Measurements from ENCODE around the gene KLHL1.
"Not testable (repeated sequence)": the region's sequence is repeated elsewhere in the genome, so short reads cannot be mapped to it uniquely, and the experiment has no call there.

The KLHL1 gene, protein sequence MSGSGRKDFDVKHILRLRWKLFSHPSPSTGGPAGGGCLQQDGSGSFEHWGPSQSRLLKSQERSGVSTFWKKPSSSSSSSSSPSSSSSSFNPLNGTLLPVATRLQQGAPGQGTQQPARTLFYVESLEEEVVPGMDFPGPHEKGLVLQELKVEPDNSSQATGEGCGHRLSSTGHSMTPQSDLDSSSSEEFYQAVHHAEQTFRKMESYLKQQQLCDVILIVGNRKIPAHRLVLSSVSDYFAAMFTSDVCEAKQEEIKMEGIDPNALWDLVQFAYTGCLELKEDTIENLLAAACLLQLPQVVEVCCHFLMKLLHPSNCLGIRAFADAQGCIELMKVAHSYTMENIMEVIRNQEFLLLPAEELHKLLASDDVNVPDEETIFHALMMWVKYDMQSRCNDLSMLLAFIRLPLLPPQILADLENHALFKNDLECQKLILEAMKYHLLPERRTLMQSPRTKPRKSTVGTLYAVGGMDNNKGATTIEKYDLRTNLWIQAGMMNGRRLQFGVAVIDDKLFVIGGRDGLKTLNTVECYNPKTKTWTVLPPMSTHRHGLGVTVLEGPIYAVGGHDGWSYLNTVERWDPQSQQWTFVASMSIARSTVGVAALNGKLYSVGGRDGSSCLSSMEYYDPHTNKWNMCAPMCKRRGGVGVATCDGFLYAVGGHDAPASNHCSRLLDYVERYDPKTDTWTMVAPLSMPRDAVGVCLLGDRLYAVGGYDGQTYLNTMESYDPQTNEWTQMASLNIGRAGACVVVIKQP

GRCh38 chr13:70108356-70109105 lies at the start of gene KLHL1:
KLHL1 (minus strand) TSS chr13:70108452; CDS start chr13:70107699, 753 bp downstream.
- no peak for DNase-seq (ENCODE audit: low spot score)

GRCh38 chr13:70142658-70143057 lies 34.4 kb upstream of the KLHL1 start:
- not testable (repeated sequence) for DNase-seq (ENCODE audit: low spot score)

GRCh38 chr13:70128098-70128497 lies 19.8 kb upstream of the KLHL1 start:
- no peak for DNase-seq (ENCODE audit: low spot score)

DNA sequence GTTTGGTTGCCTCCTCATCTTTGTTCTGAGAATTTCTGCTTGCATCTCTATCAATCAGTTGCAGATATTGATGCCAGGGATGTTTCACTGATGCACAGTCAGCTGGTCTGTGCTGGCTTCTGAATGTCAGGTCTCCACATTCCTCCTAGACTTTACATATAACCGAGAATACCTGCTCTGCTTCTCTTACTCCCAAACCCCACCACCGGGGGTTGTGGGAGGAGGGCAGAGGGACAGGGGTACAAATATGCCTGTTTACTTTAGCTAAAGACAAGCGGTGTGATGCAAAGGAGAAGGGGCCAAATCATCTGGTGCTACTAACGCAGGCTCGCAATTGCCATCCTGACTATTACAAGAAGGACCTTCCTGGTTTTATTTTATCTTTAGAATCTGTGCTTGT lies 17.4 kb upstream of the KLHL1 start:
- no peak for DNase-seq (ENCODE audit: low spot score)

DNA sequence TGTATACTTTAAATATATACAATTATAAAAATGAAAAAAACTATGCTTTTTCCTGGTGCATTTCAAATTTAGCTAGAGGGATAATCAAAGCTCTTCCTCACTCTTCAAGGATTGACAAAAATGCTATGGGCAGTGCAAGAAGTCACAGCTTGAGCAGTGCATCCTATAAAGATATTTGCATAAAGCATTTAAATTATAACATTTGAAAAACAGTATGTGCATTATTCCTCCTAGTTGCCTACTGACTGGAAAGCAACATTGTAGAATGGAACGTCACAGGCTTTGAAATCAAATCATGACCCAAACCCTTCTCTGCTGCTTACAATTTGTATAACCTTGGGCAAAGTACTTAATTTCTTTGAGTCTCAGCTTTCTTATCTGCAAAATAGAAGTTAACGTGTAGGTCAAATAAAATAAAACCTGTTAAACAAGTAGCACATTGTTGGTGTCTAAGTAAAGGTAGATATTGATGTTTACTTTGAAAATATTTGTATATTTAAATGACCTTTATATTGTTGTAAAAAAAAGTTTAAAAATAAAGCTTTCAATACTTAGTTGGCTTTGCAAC lies 9.2 kb upstream of the KLHL1 start:
- DNase-seq (ENCODE audit: low spot score): no peak

GRCh38 chr13:70107498-70108281 lies 562 bp downstream of the KLHL1 start, which contains the start of gene ATXN8OS:
ATXN8OS (plus strand) TSS chr13:70107826.
- no peak for DNase-seq (ENCODE audit: low spot score)

DNA sequence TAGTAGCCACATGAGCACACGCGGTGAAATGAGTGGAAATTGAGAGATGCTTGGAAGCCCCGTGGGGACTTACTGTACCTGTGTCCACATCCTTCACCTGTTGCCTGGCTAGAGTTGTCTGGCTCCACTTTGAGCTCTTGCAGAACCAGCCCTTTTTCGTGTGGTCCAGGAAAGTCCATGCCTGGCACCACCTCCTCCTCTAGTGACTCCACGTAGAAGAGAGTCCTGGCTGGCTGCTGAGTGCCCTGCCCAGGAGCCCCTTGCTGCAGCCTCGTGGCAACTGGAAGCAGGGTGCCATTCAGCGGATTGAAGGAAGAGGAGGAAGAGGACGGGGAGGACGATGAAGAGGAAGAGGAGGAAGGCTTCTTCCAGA lies 1.1 kb downstream of the KLHL1 start:
- DNase-seq (ENCODE audit: low spot score): no peak

GRCh38 chr13:70104481-70104880 lies 3.8 kb downstream of the KLHL1 start:
- DNase-seq (ENCODE audit: low spot score): no peak

DNA sequence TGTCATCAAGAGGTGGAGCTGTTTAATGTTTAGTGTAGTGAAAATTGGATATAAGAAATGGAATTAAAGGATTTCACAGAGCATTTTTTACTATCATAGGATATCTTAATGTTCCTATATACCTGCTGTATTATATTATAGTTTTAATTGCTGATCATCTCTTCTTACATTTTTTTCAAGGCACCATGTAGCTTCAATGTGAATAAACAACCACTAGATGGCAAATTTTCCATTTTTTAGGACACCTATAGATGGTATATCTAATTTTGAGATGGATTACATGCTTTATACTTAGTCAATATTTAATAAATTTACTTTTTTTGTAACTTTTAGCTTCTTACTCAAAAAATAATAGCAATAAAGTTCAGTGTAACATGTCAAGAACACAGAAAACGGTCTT lies 9.6 kb downstream of the KLHL1 start:
- no peak for DNase-seq (ENCODE audit: low spot score)

DNA sequence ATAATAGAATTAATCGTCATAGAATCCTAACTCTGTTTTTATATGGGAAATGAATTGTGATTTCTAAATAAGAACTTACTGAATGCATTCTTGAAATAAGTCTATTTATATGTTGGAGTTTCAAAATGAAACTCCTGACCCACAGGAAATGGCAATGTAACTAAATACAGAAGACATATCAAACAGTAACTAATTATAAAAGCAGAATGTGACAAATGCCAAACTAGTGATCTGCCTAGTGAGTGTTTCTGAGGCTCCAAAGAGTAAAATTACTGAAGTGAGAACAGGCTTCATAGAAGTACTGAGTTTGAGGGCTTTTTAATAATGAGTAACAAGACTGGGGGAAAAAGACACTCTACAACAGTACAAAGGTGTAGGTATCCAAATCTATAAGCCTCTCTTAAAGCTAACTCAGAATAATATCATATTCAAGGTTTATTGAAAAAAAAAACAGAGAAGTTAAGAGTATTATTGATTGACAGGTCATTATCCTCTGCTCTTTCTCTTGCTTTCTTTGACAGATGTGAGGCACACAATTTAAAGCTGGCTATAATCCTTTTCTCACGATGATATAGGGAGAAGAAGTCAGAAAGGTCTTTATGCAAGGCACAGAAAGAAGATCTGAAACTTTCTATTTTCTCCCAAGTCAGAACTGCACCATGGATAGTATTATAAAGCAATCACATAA lies 18.1 kb downstream of the KLHL1 start:
- no peak for DNase-seq (ENCODE audit: low spot score)

- DNase-seq (ENCODE audit: low spot score): no peak
Observed at GRCh38 chr13:70088926-70089325, 19.3 kb downstream of the KLHL1 start.

DNA sequence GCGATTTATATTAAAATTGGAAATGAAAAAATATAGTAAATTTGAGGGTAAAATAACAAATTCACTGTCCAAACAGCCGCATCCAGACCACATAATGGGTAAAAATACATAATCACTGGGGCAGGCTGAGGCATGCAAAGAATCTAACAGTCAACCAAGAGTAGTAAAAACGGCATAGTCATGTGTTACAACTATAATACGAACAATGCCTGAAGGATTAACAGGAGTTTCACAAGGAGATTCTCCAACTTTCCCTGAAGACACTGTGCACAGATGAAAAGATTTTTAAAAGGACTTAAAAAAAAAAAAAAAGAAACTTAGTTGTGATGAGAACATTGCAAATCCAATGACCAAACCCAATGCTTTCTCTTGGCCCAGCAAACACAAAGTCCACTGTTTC lies 21.0 kb downstream of the KLHL1 start:
- no peak for DNase-seq (ENCODE audit: low spot score)

GRCh38 chr13:70080012-70080411 lies 28.2 kb downstream of the KLHL1 start:
- no peak for DNase-seq (ENCODE audit: low spot score)

DNA sequence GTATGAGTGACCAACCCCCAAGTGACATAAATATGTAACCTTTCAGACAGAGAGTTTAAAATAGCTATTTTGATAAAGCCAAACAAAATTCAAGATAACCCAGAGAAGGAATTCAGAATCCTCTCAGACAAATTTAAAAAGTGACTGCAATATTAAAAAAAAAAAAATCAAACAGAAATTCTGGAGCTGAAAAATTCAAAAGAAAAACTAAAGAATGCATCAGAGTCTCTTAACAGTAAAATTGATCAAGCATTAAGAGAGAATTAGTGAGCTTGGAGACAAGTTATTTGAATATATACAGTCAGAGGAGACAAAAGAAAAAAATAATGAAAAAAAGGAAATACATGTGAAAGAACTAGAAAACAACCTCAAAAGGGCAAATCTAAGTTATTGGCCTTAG lies 53.7 kb downstream of the KLHL1 start:
- no peak for DNase-seq (ENCODE audit: low spot score)

- no peak for DNase-seq (ENCODE audit: low spot score)
Observed at GRCh38 chr13:70051531-70051930, 56.7 kb downstream of the KLHL1 start.

GRCh38 chr13:70043685-70044084 lies 64.6 kb downstream of the KLHL1 start:
- no peak for DNase-seq (ENCODE audit: low spot score)

DNA sequence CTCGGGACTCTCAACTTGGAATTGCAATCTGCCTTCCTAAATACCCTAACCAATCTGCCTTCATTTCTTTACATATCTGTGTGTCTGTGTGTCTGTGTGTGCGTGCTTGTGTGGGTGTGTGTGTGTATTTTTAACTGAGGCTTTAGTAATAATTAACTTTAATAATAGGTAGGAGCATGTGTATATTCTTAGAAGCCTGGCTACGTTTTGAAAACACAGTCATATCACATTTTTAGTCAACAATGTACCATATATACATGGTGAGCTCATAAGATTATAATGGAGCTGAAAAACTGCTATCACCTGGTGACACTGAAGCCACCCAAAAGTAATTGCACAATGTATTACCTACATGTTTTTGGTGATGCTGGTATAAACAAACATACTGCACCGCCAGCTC lies 66.1 kb downstream of the KLHL1 start:
- DNase-seq (ENCODE audit: low spot score): no peak

- no peak for DNase-seq (ENCODE audit: low spot score)
Observed at GRCh38 chr13:70034286-70034685, 74.0 kb downstream of the KLHL1 start.

DNA sequence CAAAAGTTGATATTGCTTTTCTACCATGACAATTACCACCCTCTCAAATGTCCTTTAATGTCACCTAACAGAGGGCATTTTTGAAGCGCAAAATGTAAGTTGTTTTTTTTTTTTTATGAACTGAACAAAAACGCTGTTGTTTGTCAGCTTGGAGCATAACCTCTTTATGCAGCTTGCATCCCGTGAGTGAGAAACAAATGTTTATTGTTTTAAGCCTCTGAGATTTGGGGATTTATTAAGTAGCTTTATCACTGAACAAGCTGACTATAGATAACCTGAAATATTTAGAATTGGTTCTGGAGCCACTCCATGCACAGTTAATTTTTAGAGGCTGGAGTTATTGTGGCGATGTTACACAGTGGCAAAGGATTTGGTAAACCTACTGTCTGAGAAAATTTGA lies 80.7 kb downstream of the KLHL1 start:
- DNase-seq (ENCODE audit: low spot score): no peak

GRCh38 chr13:70023516-70023915 lies 84.7 kb downstream of the KLHL1 start:
- no peak for DNase-seq (ENCODE audit: low spot score)

GRCh38 chr13:70022646-70023045 lies 85.6 kb downstream of the KLHL1 start:
- no peak for DNase-seq (ENCODE audit: low spot score)

Data from activated CD4-positive, alpha-beta T cell treated with anti-CD3 and anti-CD28 coated beads, Interleukin-2, Interleukin-4, amounts not matched to agents 100 ng/mL and 50 ng/mL, durations not matched to agents 16 hours and 8 hours (primary cell).